Choroid plexus epithelial cell (primary cell): ENCODE results near the gene METTL13.
"Not testable (repeated sequence)": the region's sequence is repeated elsewhere in the genome, so short reads cannot be mapped to it uniquely, and the experiment has no call there.

ENCODE experiments used
- DNase-seq: peaks from one replicate; pipeline ENCODE4 v3.0.0-alpha.2; 2010; ENCODE audit warnings: low read depth
- H3K4me3 ChIP-seq: 2 replicates; pipeline ENCODE4 v1.5.1; 2011; ENCODE audit warnings: low read depth, mild to moderate bottlenecking, control low read depth, low read length, moderate library complexity
- TF ChIP-seq, protein P1 (sequence below): conservative IDR thresholded peaks from 2 replicates; pipeline ENCODE4 v1.5.1; 2011; ENCODE audit warnings: low read depth, mild to moderate bottlenecking, control low read depth, inconsistent platforms, low read length, moderate library complexity

Gene METTL13

DNA sequence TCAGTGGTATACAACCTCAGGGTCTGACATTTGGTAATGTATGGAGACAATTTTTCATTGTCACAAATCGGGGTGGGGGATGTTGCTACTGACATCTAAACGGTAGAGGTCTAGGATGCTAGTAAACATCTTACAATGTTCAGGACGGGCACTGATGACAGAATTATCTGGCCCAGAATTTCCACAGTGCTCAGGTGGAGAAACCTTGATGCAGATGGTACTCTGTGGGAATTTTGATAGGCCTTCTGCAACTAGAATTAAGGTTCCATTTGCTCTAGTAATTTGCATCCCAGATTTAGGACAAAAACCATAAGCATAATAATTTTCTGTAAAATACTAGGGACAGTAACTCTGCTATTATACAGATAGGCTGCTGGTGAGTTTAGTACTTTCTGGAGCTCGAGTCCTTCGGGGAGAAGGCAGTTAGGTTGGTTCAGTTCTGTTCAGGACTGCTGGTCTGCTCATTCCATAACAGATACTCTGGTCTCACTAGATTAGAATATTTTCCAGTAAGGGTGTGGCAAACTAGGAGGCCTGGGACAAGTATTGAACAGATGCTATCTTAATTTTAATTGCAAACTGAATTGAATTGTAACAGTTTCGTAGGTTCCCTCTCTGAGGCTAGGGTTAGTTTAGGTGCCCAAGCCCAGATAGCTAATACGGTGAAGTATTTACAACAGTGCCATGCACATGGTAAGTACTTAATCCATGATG lies 11.4 kb downstream of the METTL13 start:
- H3K4me3 ChIP-seq = no peak overlapping the region
- TF ChIP-seq, protein P1, sequence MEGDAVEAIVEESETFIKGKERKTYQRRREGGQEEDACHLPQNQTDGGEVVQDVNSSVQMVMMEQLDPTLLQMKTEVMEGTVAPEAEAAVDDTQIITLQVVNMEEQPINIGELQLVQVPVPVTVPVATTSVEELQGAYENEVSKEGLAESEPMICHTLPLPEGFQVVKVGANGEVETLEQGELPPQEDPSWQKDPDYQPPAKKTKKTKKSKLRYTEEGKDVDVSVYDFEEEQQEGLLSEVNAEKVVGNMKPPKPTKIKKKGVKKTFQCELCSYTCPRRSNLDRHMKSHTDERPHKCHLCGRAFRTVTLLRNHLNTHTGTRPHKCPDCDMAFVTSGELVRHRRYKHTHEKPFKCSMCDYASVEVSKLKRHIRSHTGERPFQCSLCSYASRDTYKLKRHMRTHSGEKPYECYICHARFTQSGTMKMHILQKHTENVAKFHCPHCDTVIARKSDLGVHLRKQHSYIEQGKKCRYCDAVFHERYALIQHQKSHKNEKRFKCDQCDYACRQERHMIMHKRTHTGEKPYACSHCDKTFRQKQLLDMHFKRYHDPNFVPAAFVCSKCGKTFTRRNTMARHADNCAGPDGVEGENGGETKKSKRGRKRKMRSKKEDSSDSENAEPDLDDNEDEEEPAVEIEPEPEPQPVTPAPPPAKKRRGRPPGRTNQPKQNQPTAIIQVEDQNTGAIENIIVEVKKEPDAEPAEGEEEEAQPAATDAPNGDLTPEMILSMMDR = no peak
- no peak for DNase-seq

GRCh38 chr1:171793636-171794035 lies 12.2 kb downstream of the METTL13 start:
- H3K4me3 ChIP-seq = no peak overlapping the region
- DNase-seq = peak; percentile 13
- TF ChIP-seq, protein P1 = no peak

DNA sequence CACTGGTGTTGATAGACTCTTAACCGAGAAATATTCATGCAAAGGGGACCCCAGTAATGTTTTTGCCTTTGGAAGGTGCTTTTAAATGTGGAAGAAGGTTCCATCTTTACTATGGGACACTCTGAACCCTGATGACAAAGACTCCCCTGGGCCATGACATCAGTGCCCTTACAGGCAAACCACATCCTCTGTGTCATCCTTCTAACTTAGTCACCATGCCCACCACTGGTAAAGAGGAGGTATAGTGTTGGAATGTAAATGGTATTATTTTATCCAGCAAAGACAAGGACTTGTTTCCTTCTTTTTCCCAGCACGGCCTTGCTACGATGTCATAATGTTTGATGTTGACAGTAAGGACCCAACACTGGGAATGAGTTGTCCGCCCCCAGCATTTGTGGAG lies 12.6 kb downstream of the METTL13 start:
- H3K4me3 ChIP-seq = no peak overlapping the region
- TF ChIP-seq, protein P1 = no peak
- peak; percentile 27 for DNase-seq

GRCh38 chr1:171796592-171796991 lies 15.1 kb downstream of the METTL13 start:
- DNase-seq = no peak
- H3K4me3 ChIP-seq = no peak overlapping the region
- TF ChIP-seq, protein P1 = no peak

DNA sequence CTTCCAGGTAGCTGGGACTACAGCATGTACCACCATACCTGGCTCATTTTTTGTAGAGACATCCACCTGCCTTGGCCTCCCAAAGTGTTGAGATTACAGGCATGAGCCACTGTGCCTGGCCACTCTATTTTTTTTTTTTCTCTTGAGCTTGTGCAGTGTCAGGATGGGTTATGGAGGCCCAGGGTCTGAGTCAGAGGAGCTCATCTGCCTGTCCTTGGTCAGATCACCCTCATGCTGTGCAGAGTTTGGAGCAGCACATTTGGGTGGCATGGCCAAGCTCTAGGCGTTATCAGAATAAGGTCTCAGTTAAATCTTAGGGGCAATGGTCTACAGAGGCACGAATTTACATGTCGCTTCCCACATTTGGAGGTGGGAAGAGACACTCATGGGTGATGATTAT lies 16.9 kb downstream of the METTL13 start:
- no peak overlapping the region for H3K4me3 ChIP-seq
- TF ChIP-seq, protein P1 = no peak
- no peak for DNase-seq

- TF ChIP-seq, protein P1 = no peak
- DNase-seq = no peak
Observed at GRCh38 chr1:171798765-171799164, 17.3 kb downstream of the METTL13 start.

GRCh38 chr1:171799166-171799565 lies 17.7 kb downstream of the METTL13 start:
- TF ChIP-seq, protein P1 = no peak
- DNase-seq = peak; percentile 21
- H3K4me3 ChIP-seq = no peak overlapping the region

More at GRCh38 chr1:171798765-171799164, 17.3 kb downstream of the METTL13 start:
- H3K4me3 ChIP-seq = no peak overlapping the region

- not testable (repeated sequence) for H3K4me3 ChIP-seq, DNase-seq
Observed at GRCh38 chr1:171799698-171800097, 18.2 kb downstream of the METTL13 start.
